NCI-H2081 treated with DMSO at 0.1 percent for 48 hours (cell line): ENCODE data around the gene RAB4B.
"Not testable (repeated sequence)": the region's sequence is repeated elsewhere in the genome, so short reads cannot be mapped to it uniquely, and the experiment has no call there.

Source experiments
- DNase-seq: peaks from one replicate; lab custom pipeline; 2025; lab: John Stamatoyannopoulos, UW

Gene RAB4B

GRCh38 chr19:40780582-40780981 lies 2.5 kb downstream of the RAB4B start:
- no peak for DNase-seq

GRCh38 chr19:40781140-40781539 lies 3.1 kb downstream of the RAB4B start:
- no peak for DNase-seq

- DNase-seq: no peak
These were observed 5.7 kb downstream of the RAB4B start for GRCh38 chr19:40783711-40784110.

GRCh38 chr19:40784146-40784545 lies 6.1 kb downstream of the RAB4B start:
- not testable (repeated sequence) for DNase-seq

GRCh38 chr19:40785526-40785925 lies 7.5 kb downstream of the RAB4B start:
- no peak for DNase-seq

- no peak for DNase-seq
These were observed 8.3 kb downstream of the RAB4B start for GRCh38 chr19:40786060-40787037.

- DNase-seq: no peak
These were observed 13.3 kb downstream of the RAB4B start for GRCh38 chr19:40791349-40791748.

GRCh38 chr19:40791996-40792395 lies 13.9 kb downstream of the RAB4B start:
- DNase-seq: no peak

GRCh38 chr19:40797166-40797962 lies 19.3 kb downstream of the RAB4B start:
- no peak for DNase-seq

GRCh38 chr19:40797963-40798682 lies 20.1 kb downstream of the RAB4B start:
- DNase-seq: no peak

- peak; percentile 86 for DNase-seq
These were observed 20.9 kb downstream of the RAB4B start, which contains the start of gene EGLN2 for GRCh38 chr19:40798683-40799557. EGLN2 (plus strand) TSS chr19:40799191; CDS start chr19:40800573, 1,382 bp downstream.

GRCh38 chr19:40799558-40800338 lies 21.7 kb downstream of the RAB4B start:
- no peak for DNase-seq

GRCh38 chr19:40800339-40800996 lies 22.4 kb downstream of the RAB4B start:
- no peak for DNase-seq

- DNase-seq: no peak
These were observed 22.9 kb downstream of the RAB4B start for GRCh38 chr19:40800997-40801377.

- DNase-seq: no peak
These were observed 23.6 kb downstream of the RAB4B start for GRCh38 chr19:40801426-40802299.

- no peak for DNase-seq
These were observed 24.5 kb downstream of the RAB4B start for GRCh38 chr19:40802300-40803169.

- no peak for DNase-seq
These were observed 25.3 kb downstream of the RAB4B start for GRCh38 chr19:40803170-40803856.
